Right lobe of liver (tissue), 6 donors: Measurements from ENCODE around the gene FUT7. TPM values are rescaled to one million over a fixed set of nuclear protein-coding genes. Genes with fewer than 3 reads are reported as not detected.
"Not testable (repeated sequence)": the region's sequence is repeated elsewhere in the genome, so short reads cannot be mapped to it uniquely, and the experiment has no call there.

Source experiments
- ATAC-seq, 4 donors: fragments of 200-7000 bp; cut with Tn5 transposase; one replicate each; pipeline ENCODE4 v1.9.1; 2020; ENCODE audit warnings: mild to moderate bottlenecking in 4 of 4, moderate library complexity in 4 of 4
- DNase-seq, 3 donors: peaks; one replicate each; pipeline ENCODE4 v3.0.0-alpha.2; 2020
- H3K27ac ChIP-seq, 3 donors: fragments of 200-600 bp; one replicate each; pipeline ENCODE4 v1.8.0; 2022
- H3K27me3 ChIP-seq, 2 donors: fragments of 200-600 bp; one replicate each; pipeline ENCODE4 v1.8.0; 2022
- H3K36me3 ChIP-seq, 4 donors: fragments of 200-600 bp; sonication (generic) in 1 of 4; one replicate each; pipeline versions ENCODE4 v1.5.1 to v1.8.0; 2017 to 2022; ENCODE audit warnings: control low read depth in 1 of 4
- H3K4me1 ChIP-seq, 4 donors: fragments of 200-600 bp; sonication (generic) in 1 of 4; one replicate each; pipeline versions ENCODE4 v1.5.1 to v1.8.0; 2017 to 2022; ENCODE audit warnings: control low read depth in 1 of 4
- H3K4me3 ChIP-seq, 3 donors: fragments of 200-600 bp; one replicate each; pipeline ENCODE4 v1.8.0; 2022
- H3K9me3 ChIP-seq, 4 donors: fragments of 200-600 bp; sonication (generic) in 1 of 4; one replicate each; pipeline versions ENCODE4 v1.5.1 to v1.8.0; 2017 to 2022; ENCODE audit warnings: control low read depth in 1 of 4
- CTCF ChIP-seq, 4 donors: fragments of 200-600 bp in 3 of 4; fragments of 450-650 bp in 1 of 4; IDR thresholded peaks; one replicate each; pipeline versions ENCODE4 v1.5.1 to v1.8.0; 2016 to 2022; ENCODE audit warnings: antibody characterized with exemption in 4 of 4, mild to moderate bottlenecking in 2 of 4
- POLR2A ChIP-seq: fragments of 450-650 bp; IDR thresholded peaks from one replicate; pipeline ENCODE4 v1.6.1; 2017; ENCODE audit warnings: antibody characterized with exemption, mild to moderate bottlenecking
- WGBS: methylation state at CpG from one replicate; pipeline ENCODE4 v1.1.6; 2018; ENCODE audit warnings: low coverage, low lambda C conversion rate; ENCODE audit not compliant: insufficient coverage; ENCODE audit errors: missing lambda C conversion rate; 5-methylcytosine and 5-hydroxymethylcytosine counted together
- intact Hi-C, 2 donors: fragments of 100-400 bp; cut with DNase I; formaldehyde crosslinking; loops; one replicate each; pipeline versions ENCODE4 v1.11.2 to v1.14.1; 2022
- total RNA-seq, 6 experiments: library from RNA; depleted of rRNA in 2 of 6; stranded (reverse); fragments of >200 nt in 2 of 6; fragmentation: NEBNext Ultra II Directional in 3 of 6; extraction: Animal tissue kit (Norgen Biotek cat#: 25700) in 3 of 6; gene quantifications; one replicate each; pipeline versions ENCODE4 v1.1.0 to v1.2.4, GENCODE V29; 2016 to 2023
- donor health status: DM: no; HTN: yes; CAD: no.
- donor health status: DM: no; HTN: no; CAD: no.
- donor health status: DM: no; HTN: no; CAD: no.
- donor health status: DM: no; HTN: yes; CAD: no.
- donor health status: DM: no; HTN: yes; CAD: no.

Gene FUT7
- total RNA-seq, 6 experiments from 2014 or later: 0.12 to 0.13 TPM; not detected in 4

- WGBS: 59% methylated on average over 14 of the region's 24 CpGs
- no peak overlapping the region for H3K4me3 ChIP-seq
Measured at GRCh38 chr9:137006116-137007003, 25.5 kb downstream of the FUT7 start.

GRCh38 chr9:137004285-137004684, 27.6 kb downstream of the FUT7 start:
- H3K4me3 ChIP-seq, H3K27ac ChIP-seq, intact Hi-C loops, DNase-seq, ATAC-seq, H3K4me1 ChIP-seq, H3K36me3 ChIP-seq, H3K27me3 ChIP-seq, H3K9me3 ChIP-seq: not testable (repeated sequence)
- WGBS: 46% methylated on average over 5 of the region's 17 CpGs
- peak; percentile 33 to 49 (median 44) for TF ChIP-seq CTCF (IDR thresholded peaks at IDR 0.05)

More at GRCh38 chr9:137006116-137007003, 25.5 kb downstream of the FUT7 start:
- TF ChIP-seq CTCF (IDR thresholded peaks at IDR 0.05) (no peak), POLR2A (no peak)
- H3K36me3 ChIP-seq: peaks cover 0 to 2% (median 0%) of the 10 kb centered on the region in 4 donors
- no peaks in the 10 kb centered on the region for H3K27me3 ChIP-seq
- H3K27ac ChIP-seq: no peak overlapping the region
- no peaks in the 10 kb centered on the region for H3K9me3 ChIP-seq
- intact Hi-C loops: no loop called here
- peak in 2 of 4 donors; percentile 2 to 10 for ATAC-seq
- no peak for DNase-seq
- H3K4me1 ChIP-seq: no peaks in the 10 kb centered on the region

GRCh38 chr9:137002646-137003041, 29.2 kb downstream of the FUT7 start:
- Histone ChIP-seq H3K4me1 (no peaks in the 10 kb centered on the region), H3K4me3 (no peak overlapping the region), H3K36me3 (no peaks in the 10 kb centered on the region), H3K27me3 (no peaks in the 10 kb centered on the region), H3K27ac (no peak overlapping the region), H3K9me3 (no peaks in the 10 kb centered on the region)
- intact Hi-C loops: no loop called here
- DNase-seq (no peak), ATAC-seq (no peak)
- 68% methylated on average over 6 of the region's 10 CpGs for WGBS
- TF ChIP-seq POLR2A: no peak
- TF ChIP-seq CTCF (IDR thresholded peaks at IDR 0.05): no peak

GRCh38 chr9:137001857-137002645, 29.8 kb downstream of the FUT7 start:
- no peaks in the 10 kb centered on the region for H3K36me3 ChIP-seq
- DNase-seq: no peak
- intact Hi-C loops: no loop called here
- H3K9me3 ChIP-seq: no peaks in the 10 kb centered on the region
- H3K27me3 ChIP-seq: no peaks in the 10 kb centered on the region
- H3K4me3 ChIP-seq: no peak overlapping the region
- WGBS: 78% methylated on average over 15 of the region's 20 CpGs
- H3K27ac ChIP-seq: no peak overlapping the region
- TF ChIP-seq CTCF (IDR thresholded peaks at IDR 0.05) (no peak), POLR2A (no peak)
- ATAC-seq: peak; percentile 25 to 69 (median 61)
- H3K4me1 ChIP-seq: no peaks in the 10 kb centered on the region
